ENCODE measurements around the gene KRTDAP. TPM values are rescaled to one million over a fixed set of nuclear protein-coding genes. Genes with fewer than 3 reads are reported as not detected.

KRTDAP gene, protein sequence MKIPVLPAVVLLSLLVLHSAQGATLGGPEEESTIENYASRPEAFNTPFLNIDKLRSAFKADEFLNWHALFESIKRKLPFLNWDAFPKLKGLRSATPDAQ
- not detected in 5 replicates for total RNA-seq (2022; extraction: Qiagen RNA extraction)

DNA sequence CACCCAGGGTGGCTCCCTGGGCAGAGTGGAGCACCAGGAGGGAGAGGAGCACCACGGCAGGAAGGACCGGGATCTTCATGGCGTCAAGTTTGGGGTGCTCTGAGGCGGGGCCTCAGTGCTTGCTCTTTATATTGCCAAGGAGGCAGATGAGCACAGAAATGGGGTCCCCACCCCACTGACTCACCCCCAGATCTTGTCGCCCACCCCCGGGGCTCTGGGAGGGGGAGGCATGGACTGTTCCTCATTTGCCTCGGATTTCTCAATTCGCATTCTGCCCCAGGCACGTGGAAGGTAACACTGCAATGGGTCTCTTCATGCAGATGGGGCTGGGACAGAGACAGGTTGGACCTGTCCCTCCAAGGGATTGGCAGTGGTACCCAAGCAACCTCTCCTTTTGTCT, at the start of gene KRTDAP:
Gene KRTDAP, minus strand, starts transcription at position 101 of the 400 bp plus-strand sequence. Its CDS starts 22 bp downstream, at position 79.

DNA sequence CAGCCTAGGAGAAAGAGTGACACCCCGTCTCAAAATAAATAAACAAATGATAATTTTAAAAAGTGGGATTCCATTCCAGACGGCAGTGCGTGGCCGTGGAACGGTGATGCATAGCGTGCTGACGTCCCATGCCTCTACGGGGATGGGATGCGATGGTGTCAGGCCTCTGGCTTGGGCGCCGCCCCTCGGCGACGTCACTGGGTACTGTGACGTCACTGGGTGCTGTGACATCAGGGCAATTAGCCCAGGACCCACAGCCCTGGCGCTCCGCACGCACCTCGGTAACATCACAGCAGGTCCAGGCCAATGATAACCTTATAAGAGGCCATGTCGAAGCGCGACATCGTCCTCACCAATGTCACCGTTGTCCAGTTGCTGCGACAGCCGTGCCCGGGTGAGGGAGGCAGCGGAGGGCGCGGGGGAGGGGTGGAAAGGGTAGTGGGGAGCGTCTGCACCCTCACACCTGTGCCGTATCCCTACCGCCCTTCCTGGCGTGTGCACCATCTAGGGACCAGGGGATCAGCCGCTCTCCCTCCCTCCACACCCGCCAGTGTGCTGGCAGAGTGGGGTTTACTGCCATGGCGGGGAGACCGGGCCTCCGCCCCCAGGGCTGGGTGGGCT, 43.0 kb upstream of the KRTDAP start, which contains the start of gene GAPDHS:
Gene GAPDHS, plus strand, starts transcription at position 256 of the 621 bp plus-strand sequence. Its CDS starts 72 bp downstream, at position 328.

DNA sequence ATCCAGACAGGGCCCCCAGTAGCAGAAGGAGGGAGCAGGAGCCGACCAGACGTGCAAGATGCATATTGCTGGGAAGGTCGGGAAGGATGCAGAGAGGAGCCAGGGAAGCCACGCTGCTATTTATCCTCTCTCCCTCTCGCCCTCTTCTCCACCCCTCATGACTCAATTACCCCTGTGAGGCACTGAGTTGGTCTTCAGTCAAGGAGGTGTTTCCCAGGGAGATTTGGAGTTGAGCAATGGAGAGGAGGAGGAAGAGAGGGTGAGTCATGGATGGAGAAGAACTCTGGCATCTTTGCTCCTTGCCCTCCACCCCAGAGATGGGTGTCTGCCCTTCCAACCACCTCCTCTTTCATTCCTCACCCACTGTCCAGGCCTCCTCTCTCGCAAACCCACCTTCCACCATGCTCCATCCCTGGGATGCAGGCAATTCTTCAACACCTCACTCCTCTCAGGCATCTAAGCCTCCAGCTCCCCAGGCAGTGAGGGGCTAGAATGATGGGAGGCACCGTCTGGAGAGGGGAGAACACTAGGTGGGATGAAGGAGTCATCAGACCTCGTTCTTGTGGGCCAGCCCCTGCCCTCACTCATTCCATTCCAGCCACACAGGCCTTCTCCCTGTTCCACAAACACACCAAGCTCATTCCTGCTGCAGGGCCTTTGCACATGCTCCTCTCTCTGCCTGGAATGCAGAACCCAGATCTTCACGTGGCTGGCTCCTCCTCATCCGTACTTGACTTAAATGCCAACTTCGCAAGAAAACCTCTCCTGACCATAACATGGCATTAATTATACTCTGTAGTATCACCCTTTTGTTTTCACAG, 38.2 kb upstream of the KRTDAP start, which contains the start of gene SBSN:
Gene SBSN, minus strand, starts transcription at position 94 of the 821 bp plus-strand sequence. Its CDS starts 30 bp downstream, at position 64.

DNA sequence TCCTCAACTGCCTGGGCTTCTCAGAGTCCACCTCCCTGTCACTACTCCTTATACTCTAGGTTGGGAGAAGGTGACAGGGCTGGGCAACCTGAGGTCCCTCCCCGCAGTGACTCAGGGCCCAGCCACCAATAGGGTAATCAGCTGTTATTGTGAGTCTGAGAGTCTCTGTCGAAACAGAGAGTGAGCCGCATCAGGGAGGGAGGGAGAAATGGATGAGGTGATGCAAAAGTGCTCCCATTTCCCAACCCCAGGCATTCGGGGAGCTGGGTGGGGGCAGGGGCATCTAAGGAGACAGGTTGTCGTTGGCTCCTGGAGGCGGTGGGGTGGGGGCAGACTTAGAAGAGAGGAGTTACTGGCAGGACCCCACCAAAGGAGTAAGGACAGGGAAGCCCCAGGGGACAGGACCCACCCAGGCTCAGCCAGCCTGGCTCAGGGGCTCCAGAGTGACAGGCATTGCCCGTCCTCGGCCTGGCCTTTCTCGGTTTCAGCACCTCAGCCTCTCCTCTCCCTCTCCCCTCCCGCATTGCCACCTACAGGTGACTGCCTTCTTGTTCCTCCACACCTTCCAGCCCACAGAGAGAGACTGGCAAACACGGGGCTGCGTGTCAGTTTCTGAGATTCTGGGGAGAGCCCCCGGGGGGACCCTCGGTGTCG, 23.5 kb upstream of the KRTDAP start, which contains the start of gene DMKN:
Gene DMKN, minus strand, starts transcription at position 22 of the 654 bp plus-strand sequence. CDS start 174 bp downstream, outside the sequence.

DNA sequence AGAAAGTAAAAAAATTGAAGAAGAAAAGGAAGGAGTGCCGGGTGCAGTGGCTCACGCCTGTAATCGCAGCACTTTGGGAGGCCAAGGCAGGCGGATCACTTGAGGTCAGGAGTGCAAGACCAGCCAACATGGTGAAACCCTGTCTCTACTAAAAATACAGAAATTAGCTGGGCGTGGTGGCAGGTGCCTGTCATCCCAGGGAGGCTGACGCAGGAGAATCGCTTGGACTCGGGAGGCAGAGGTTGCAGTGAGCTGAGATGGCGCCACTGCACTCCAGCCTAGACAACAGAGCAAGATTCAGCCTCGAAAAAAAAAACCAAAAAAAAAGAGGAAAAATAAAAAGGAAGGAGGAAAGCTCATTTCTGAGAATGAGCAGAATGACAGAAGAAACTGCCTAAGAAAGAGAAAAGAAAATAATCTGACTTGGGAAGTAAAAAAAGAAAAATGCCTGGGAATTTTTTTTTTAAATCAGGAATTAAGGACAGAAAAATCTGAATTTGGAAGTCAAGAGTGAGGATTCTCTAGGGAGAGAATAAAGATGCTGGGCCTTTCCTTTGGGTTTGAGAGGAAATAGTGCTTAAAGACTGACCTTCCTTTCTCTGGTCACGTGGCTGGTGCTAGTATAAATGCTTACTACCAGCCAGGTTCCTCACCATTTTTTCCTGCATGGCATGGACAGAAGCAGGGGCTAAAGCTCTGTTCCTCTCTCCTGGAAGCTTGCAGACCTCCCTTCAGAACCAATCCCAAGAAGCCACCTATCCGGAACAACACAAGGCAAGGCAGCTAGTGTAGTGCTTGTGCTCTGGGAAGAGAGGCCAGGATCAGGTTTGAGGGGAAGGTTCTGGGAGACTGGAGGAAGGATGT, 42.4 kb downstream of the KRTDAP start, which contains the start of gene FFAR2:
Gene FFAR2, plus strand, starts transcription at position 652 of the 864 bp plus-strand sequence. CDS start 1,458 bp downstream, outside the sequence.

Other genes with a start within 250 kb of the KRTDAP start
- gene LSR, start 241.5 kb downstream of the KRTDAP start, total RNA-seq (2022; extraction: Qiagen RNA extraction): 7.4 to 11.3 TPM (median 8.8 TPM) in 5 replicates
- 120 to 172 TPM (median 158 TPM) in 5 replicates for gene USF2, start 221.5 kb downstream of the KRTDAP start, total RNA-seq (2022; extraction: Qiagen RNA extraction)
- 0.03 to 0.13 TPM (median 0.08 TPM) in 3 of 5 replicates, not detected in the others for gene HAMP, start 207.9 kb downstream of the KRTDAP start, total RNA-seq (2022; extraction: Qiagen RNA extraction)
- gene MAG, start 198.3 kb downstream of the KRTDAP start, total RNA-seq (2022; extraction: Qiagen RNA extraction): 0.15 TPM in 1 of 5 replicates, not detected in the others
- gene CD22, start 161.3 kb downstream of the KRTDAP start, total RNA-seq (2022; extraction: Qiagen RNA extraction): 0.88 to 1.3 TPM (median 1.1 TPM) in 5 replicates
- gene FFAR1, start 142.6 kb downstream of the KRTDAP start, total RNA-seq (2022; extraction: Qiagen RNA extraction): 0.06 TPM in 1 of 5 replicates, not detected in the others
- 0.06 to 0.17 TPM in 2 of 5 replicates, not detected in the others for gene FFAR3, start 132.0 kb downstream of the KRTDAP start, total RNA-seq (2022; extraction: Qiagen RNA extraction)
- not detected in 5 replicates for gene GPR42, start 119.4 kb downstream of the KRTDAP start, total RNA-seq (2022; extraction: Qiagen RNA extraction)
- gene FFAR2, start 42.2 kb downstream of the KRTDAP start, total RNA-seq (2022; extraction: Qiagen RNA extraction): 0.03 to 0.06 TPM (median 0.04 TPM) in 4 of 5 replicates, not detected in the other
- 31.6 to 41.1 TPM (median 36.7 TPM) in 5 replicates for gene DMKN, start 23.2 kb upstream of the KRTDAP start, total RNA-seq (2022; extraction: Qiagen RNA extraction)
- gene SBSN, start 37.8 kb upstream of the KRTDAP start, total RNA-seq (2022; extraction: Qiagen RNA extraction): 2.9 to 4.4 TPM (median 3.9 TPM) in 5 replicates
- 0.07 to 0.26 TPM (median 0.09 TPM) in 5 replicates for gene GAPDHS, start 43.0 kb upstream of the KRTDAP start, total RNA-seq (2022; extraction: Qiagen RNA extraction)
- gene TMEM147, start 55.2 kb upstream of the KRTDAP start, total RNA-seq (2022; extraction: Qiagen RNA extraction): 352 to 413 TPM (median 378 TPM) in 5 replicates
- gene ATP4A, start 73.2 kb upstream of the KRTDAP start, total RNA-seq (2022; extraction: Qiagen RNA extraction): 0.02 to 0.19 TPM (median 0.08 TPM) in 4 of 5 replicates, not detected in the other
- gene PMIS2, start 95.7 kb upstream of the KRTDAP start, total RNA-seq (2022; extraction: Qiagen RNA extraction): not detected in 5 replicates
- 10.6 to 18.6 TPM (median 15.8 TPM) in 5 replicates for gene HAUS5, start 122.3 kb upstream of the KRTDAP start, total RNA-seq (2022; extraction: Qiagen RNA extraction)
- gene RBM42, start 138.6 kb upstream of the KRTDAP start, total RNA-seq (2022; extraction: Qiagen RNA extraction): 142 to 206 TPM (median 203 TPM) in 5 replicates
- gene ETV2, start 151.3 kb upstream of the KRTDAP start, total RNA-seq (2022; extraction: Qiagen RNA extraction): 1.3 to 3.2 TPM (median 2.8 TPM) in 5 replicates
- gene COX6B1, start 157.9 kb upstream of the KRTDAP start, total RNA-seq (2022; extraction: Qiagen RNA extraction): 1,250 to 1,794 TPM (median 1,275 TPM) in 5 replicates
- 0.47 to 1.2 TPM (median 0.97 TPM) in 5 replicates for gene UPK1A, start 176.1 kb upstream of the KRTDAP start, total RNA-seq (2022; extraction: Qiagen RNA extraction)
- gene ZBTB32, start 214.1 kb upstream of the KRTDAP start, total RNA-seq (2022; extraction: Qiagen RNA extraction): not detected in 5 replicates
- gene KMT2B, start 227.5 kb upstream of the KRTDAP start, total RNA-seq (2022; extraction: Qiagen RNA extraction): 35.9 to 63.5 TPM (median 60.7 TPM) in 5 replicates

Data from A549 treated with dexamethasone at 1 μM for 4 hours (cell line).